ENCODE data around the gene MRPS18B. TPM values are rescaled to one million over a fixed set of nuclear protein-coding genes. Genes with fewer than 3 reads are reported as not detected.

The MRPS18B gene
- total RNA-seq, 1 experiment from 2014 or later = 112 TPM

- H3K36me3 ChIP-seq (ENCODE audit: control insufficient read depth in 1 of 2, insufficient read depth in 2 of 2, low read length in 2 of 2) = peaks cover 46 to 75% of the 10 kb centered on the region in 2 experiments; a peak in 3 of 4 replicates
- POLR2A ChIA-PET = no interaction called here
Measured at GRCh38 chr6:30655743-30656094, 38.1 kb downstream of the MRPS18B start.

More at GRCh38 chr6:30655743-30656094, 38.1 kb downstream of the MRPS18B start:
- TF ChIP-seq JUND (IDR thresholded peaks at IDR 0.05) (no peak), REST (IDR thresholded peaks at IDR 0.05; ENCODE audit: low read depth) (no peak), POLR2AphosphoS5 (IDR thresholded peaks at IDR 0.05; ENCODE audit: low read depth, low read length) (no peak), ZFX (IDR thresholded peaks at IDR 0.05) (no peak), YY1 (IDR thresholded peaks at IDR 0.05; ENCODE audit: extremely low read depth, insufficient replicate concordance, low read depth, low read length) (no peak), ZNF274 (IDR thresholded peaks at IDR 0.05; ENCODE audit: low read depth, low read length) (no peak)
- no TSS peak for BruUV-seq (replicated peaks)
- no peaks in the 10 kb centered on the region for H3K9me2 ChIP-seq (ENCODE audit: insufficient read depth)
- no peaks in the 10 kb centered on the region for H3K27me3 ChIP-seq (ENCODE audit: insufficient read depth, low read length)
- CTCF ChIA-PET = no interaction called here
- intact Hi-C loops (cut with micrococcal nuclease) = no loop called here
- RAD21 ChIA-PET (ENCODE audit: low non-redundant PET in 1 of 2, low total read pairs in 2 of 2, uncharacterized antibody in 2 of 2, unreplicated experiment in 2 of 2) = no interaction called here
- ATAC-seq (no peak), DNase-seq (ENCODE audit: low read depth, low spot score) (no peak)
- no peaks in the 10 kb centered on the region for H3K79me2 ChIP-seq (ENCODE audit: insufficient read depth, low read length)
- H4K20me1 ChIP-seq (ENCODE audit: insufficient read depth) = no peaks in the 10 kb centered on the region
- no peak overlapping the region for H3K27ac ChIP-seq (ENCODE audit: low read depth, low read length)
- H3K4me3 ChIP-seq (replicated peaks in 1 of 2; ENCODE audit: low read depth in 1 of 2, low read length in 2 of 2) = no peak overlapping the region
- no peaks in the 10 kb centered on the region for H3K9me3 ChIP-seq (ENCODE audit: control insufficient read depth in 1 of 2, insufficient read depth in 1 of 2, low read depth in 1 of 2, low read length in 2 of 2)
- H2AFZ ChIP-seq (ENCODE audit: low read depth, low read length, poor library complexity, severe bottlenecking) = no peak overlapping the region
- no peaks in the 10 kb centered on the region for H3K4me1 ChIP-seq (ENCODE audit: control insufficient read depth in 1 of 2, insufficient read depth in 2 of 2, low read length in 2 of 2)
- H3K9ac ChIP-seq (ENCODE audit: low read length) = no peak overlapping the region
- H3K4me2 ChIP-seq (ENCODE audit: low read length) = no peak overlapping the region
